ENCODE results near the gene SBF1. TPM values are rescaled to one million over a fixed set of nuclear protein-coding genes. Genes with fewer than 3 reads are reported as not detected.

Gene SBF1
- total RNA-seq, 4 donors from 2014 or later = 59.9 to 241 (median 108) TPM

DNA sequence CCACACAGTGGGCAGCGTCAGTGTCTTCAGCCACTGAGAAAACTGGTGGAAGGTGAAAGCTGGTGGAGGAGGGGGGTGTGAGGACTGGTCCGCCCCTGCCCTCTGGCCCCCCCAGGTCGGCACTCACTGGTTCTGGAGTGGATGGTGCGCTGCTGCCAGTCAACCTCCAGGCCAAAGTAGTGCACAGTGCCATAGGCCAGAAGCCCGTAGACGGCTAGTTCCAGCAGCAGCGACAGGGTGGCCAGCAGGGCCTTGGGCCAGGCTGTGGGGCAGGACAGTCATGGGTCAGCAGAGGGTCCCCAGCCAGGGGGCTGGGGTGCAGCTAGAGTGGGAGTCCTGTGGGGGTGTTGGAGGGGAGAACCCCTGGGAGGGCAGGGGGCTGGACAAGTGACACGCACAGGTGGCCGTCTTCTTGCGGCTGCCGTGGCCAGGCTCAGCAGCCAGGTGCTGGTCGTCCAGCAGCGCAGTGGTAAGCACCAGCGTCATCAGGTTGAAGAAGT lies 30.5 kb upstream of the SBF1 start:
- peaks cover 0 to 4% (median 0%) of the 10 kb centered on the region in 4 donors for H3K36me3 ChIP-seq
- H3K4me3 ChIP-seq = no peak overlapping the region
- intact Hi-C loops (cut with DNase I; ENCODE audit: low total_unique reads) (no loop called here), in situ Hi-C loops (cut with MboI; ENCODE audit: low pct_ligation_motif_present in 1 of 4, low pct_unique_long_range_greater_than_20kb in 1 of 4, low sequenced_read_pairs in 3 of 4) (no loop called here)
- no peak overlapping the region for H3K27ac ChIP-seq
- H3K9me3 ChIP-seq = no peaks in the 10 kb centered on the region
- no peak for DNase-seq
- H3K4me1 ChIP-seq = peaks cover 8 to 30% (median 21%) of the 10 kb centered on the region in 4 donors
- WGBS, 2 donors (ENCODE audit: low coverage in 1 of 2) = 92% methylated on average over 14 of the region's 14 CpGs; no CpG with 5 or more reads in 1 of the 2 donors
- no peak for TF ChIP-seq POLR2A (IDR thresholded peaks at IDR 0.05)
- TF ChIP-seq, protein P1, sequence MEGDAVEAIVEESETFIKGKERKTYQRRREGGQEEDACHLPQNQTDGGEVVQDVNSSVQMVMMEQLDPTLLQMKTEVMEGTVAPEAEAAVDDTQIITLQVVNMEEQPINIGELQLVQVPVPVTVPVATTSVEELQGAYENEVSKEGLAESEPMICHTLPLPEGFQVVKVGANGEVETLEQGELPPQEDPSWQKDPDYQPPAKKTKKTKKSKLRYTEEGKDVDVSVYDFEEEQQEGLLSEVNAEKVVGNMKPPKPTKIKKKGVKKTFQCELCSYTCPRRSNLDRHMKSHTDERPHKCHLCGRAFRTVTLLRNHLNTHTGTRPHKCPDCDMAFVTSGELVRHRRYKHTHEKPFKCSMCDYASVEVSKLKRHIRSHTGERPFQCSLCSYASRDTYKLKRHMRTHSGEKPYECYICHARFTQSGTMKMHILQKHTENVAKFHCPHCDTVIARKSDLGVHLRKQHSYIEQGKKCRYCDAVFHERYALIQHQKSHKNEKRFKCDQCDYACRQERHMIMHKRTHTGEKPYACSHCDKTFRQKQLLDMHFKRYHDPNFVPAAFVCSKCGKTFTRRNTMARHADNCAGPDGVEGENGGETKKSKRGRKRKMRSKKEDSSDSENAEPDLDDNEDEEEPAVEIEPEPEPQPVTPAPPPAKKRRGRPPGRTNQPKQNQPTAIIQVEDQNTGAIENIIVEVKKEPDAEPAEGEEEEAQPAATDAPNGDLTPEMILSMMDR (IDR thresholded peaks at IDR 0.05) = no peak
- TF ChIP-seq POLR2AphosphoS5 (IDR thresholded peaks at IDR 0.05) = no peak
- no peak for TF ChIP-seq EP300 (IDR thresholded peaks at IDR 0.05; ENCODE audit: low read depth)
- H3K27me3 ChIP-seq = no peaks in the 10 kb centered on the region

DNA sequence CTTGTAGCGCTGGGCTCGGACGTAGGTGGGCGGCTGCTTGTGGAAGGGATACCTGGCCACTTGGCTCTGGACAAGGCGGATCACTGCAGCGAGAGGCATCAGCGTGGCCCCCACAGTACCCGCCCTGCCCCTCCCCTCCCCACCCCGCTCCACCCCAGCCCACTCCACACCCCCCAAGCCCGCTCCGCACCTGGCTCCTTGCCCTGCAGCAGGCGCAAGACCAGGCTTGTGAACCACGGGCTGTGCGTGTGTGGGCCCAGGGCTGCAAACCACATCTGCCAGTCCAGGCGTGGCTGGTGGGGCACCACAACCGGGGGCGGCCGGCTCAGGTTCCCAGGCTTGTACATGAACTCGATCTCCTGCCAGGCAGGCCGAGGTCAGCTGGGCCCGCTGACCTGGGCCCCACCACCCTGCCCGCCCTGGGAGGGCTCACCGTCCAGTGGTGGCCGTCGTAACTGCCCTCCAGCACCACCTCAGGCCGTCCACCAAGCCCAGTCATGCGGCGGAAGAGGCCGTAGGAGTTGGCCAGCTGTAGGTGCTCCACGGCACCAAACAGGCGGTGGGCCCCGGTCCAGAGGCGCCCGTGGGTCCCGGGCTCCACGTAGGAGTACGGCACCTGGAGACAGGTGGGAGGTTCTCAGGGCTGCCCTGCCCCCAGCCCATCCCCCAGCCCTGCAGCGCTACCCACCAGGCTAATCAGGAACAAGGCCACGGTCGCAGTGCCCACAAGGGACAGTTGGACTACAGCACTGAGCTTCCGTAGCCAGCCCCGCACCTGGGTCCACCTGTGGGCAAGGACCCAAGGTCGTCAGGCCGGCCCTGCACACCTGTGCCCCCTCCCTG lies 29.8 kb upstream of the SBF1 start:
- no peak for DNase-seq

DNA sequence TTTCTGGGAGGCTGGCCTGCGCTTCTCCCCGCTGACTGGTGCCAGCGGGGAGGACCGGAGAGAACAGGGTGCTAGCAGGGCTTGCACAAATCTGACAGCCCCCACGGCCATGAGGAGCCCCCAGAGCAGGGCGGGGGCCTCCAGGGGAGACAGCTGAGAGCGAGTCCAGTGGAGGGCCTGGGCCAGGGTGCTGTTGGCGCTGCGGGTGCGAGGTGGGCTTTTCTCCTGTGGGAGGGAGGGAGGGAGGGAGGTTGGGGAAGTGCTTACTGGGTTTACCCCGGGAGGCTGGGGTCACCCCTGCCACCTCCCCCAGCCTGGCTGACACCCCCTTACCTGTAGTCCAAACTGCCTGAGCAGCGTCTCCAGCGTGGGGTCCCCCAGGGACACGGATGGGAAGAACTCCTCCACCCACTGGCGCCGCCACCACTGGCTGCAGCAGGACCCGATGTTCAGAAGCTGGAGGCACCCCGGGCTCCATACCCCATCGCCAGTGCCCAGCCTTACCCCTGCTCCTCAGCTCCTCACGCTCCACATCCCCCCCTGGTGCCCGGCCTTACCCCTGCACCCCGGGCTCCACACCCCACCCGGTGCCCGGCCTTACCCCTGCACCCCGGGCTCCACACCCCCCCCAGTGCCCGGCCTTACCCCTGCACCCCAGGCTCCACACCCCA lies 28.8 kb upstream of the SBF1 start:
- DNase-seq = no peak
- Histone ChIP-seq H3K27me3 (no peaks in the 10 kb centered on the region), H3K4me1 (peaks cover 8 to 21% (median 12%) of the 10 kb centered on the region in 4 donors), H3K36me3 (peaks cover 0 to 4% (median 0%) of the 10 kb centered on the region in 4 donors), H3K27ac (no peak overlapping the region), H3K4me3 (no peak overlapping the region), H3K9me3 (no peaks in the 10 kb centered on the region)
- in situ Hi-C loops (cut with MboI; ENCODE audit: low pct_ligation_motif_present in 1 of 4, low pct_unique_long_range_greater_than_20kb in 1 of 4, low sequenced_read_pairs in 3 of 4) (no loop called here), intact Hi-C loops (cut with DNase I; ENCODE audit: low total_unique reads) (no loop called here)
- TF ChIP-seq POLR2AphosphoS5 (IDR thresholded peaks at IDR 0.05) (no peak), POLR2A (IDR thresholded peaks at IDR 0.05) (no peak), EP300 (IDR thresholded peaks at IDR 0.05; ENCODE audit: low read depth) (no peak)
- TF ChIP-seq, protein P1 (IDR thresholded peaks at IDR 0.05) = no peak
- 97% methylated on average over 20 of the region's 26 CpGs; no CpG with 5 or more reads in 1 of the 2 donors for WGBS, 2 donors (ENCODE audit: low coverage in 1 of 2)

More for the DNA sequence above, 29.8 kb upstream of the SBF1 start:
- intact Hi-C loops (cut with DNase I; ENCODE audit: low total_unique reads) (no loop called here), in situ Hi-C loops (cut with MboI; ENCODE audit: low pct_ligation_motif_present in 1 of 4, low pct_unique_long_range_greater_than_20kb in 1 of 4, low sequenced_read_pairs in 3 of 4) (no loop called here)
- 93% methylated on average over 44 of the region's 44 CpGs; no CpG with 5 or more reads in 1 of the 2 donors for WGBS, 2 donors (ENCODE audit: low coverage in 1 of 2)
- peaks cover 8 to 30% (median 20%) of the 10 kb centered on the region in 4 donors for H3K4me1 ChIP-seq
- H3K36me3 ChIP-seq = peaks cover 0 to 4% (median 0%) of the 10 kb centered on the region in 4 donors
- H3K27ac ChIP-seq = no peak overlapping the region
- no peak for TF ChIP-seq POLR2A (IDR thresholded peaks at IDR 0.05)
- TF ChIP-seq, protein P1 (IDR thresholded peaks at IDR 0.05) = no peak
- no peak for TF ChIP-seq EP300 (IDR thresholded peaks at IDR 0.05; ENCODE audit: low read depth)
- TF ChIP-seq POLR2AphosphoS5 (IDR thresholded peaks at IDR 0.05) = no peak
- no peaks in the 10 kb centered on the region for H3K9me3 ChIP-seq
- no peak overlapping the region for H3K4me3 ChIP-seq
- H3K27me3 ChIP-seq = no peaks in the 10 kb centered on the region

Data from transverse colon (tissue), 4 donors.